ENCODE results near the gene SLC22A14. TPM values are rescaled to one million over a fixed set of nuclear protein-coding genes. Genes with fewer than 3 reads are reported as not detected.

Gene SLC22A14
- total RNA-seq, 4 donors from 2014 or later, result not detected

DNA sequence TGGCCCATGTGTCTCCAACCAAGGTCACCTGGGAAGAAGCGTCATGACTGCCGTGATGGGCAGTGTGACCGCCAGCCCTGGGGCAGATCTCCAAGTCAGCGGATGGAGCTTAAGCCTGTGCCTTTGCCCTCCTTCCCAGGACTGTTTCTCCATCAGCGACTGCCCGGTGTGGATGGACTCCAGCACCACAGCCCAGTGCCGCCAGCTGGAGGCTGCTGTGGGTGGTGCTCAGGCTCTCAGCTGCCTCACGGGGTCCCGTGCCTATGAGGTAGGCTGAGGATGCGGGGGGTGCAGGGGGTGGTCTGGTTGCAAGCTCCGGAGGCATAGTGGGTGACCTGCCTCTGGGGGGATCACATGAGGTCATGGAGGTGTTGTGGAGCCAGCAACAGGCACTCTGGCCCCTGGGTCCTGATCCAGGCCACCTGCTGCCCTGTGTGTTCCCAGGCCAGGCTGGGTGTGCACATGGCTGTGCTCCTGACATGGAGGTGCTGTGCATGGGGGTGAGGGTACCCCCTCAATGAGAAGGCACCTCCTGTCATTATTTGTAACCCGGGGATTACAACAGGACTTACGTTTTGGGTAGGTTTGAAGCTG is 83.5 kb downstream of the SLC22A14 start:
- TF ChIP-seq, protein P1, sequence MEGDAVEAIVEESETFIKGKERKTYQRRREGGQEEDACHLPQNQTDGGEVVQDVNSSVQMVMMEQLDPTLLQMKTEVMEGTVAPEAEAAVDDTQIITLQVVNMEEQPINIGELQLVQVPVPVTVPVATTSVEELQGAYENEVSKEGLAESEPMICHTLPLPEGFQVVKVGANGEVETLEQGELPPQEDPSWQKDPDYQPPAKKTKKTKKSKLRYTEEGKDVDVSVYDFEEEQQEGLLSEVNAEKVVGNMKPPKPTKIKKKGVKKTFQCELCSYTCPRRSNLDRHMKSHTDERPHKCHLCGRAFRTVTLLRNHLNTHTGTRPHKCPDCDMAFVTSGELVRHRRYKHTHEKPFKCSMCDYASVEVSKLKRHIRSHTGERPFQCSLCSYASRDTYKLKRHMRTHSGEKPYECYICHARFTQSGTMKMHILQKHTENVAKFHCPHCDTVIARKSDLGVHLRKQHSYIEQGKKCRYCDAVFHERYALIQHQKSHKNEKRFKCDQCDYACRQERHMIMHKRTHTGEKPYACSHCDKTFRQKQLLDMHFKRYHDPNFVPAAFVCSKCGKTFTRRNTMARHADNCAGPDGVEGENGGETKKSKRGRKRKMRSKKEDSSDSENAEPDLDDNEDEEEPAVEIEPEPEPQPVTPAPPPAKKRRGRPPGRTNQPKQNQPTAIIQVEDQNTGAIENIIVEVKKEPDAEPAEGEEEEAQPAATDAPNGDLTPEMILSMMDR (IDR thresholded peaks at IDR 0.05; ENCODE audit: low read depth), result no peak

DNA sequence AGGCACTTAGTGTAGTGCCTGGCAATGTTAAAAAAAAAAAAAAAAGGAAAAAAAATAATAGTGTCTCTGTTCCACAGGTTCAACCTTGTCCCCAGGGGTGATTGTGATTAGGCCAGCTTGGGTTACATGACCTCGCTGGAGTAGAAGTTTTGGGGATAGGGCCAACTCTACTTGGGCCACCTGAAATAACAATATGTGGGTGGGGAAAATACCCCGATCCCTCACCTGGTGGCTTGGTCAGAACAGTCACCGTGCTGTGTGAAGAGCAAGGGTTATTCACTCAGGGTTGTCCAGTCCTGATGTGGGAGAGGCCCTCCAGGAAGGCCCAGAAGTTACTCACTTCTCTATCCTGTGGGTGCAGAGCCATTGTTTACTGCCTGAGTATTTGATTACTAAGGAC is 84.0 kb downstream of the SLC22A14 start:
- TF ChIP-seq, protein P1 (IDR thresholded peaks at IDR 0.05; ENCODE audit: low read depth), result no peak

DNA sequence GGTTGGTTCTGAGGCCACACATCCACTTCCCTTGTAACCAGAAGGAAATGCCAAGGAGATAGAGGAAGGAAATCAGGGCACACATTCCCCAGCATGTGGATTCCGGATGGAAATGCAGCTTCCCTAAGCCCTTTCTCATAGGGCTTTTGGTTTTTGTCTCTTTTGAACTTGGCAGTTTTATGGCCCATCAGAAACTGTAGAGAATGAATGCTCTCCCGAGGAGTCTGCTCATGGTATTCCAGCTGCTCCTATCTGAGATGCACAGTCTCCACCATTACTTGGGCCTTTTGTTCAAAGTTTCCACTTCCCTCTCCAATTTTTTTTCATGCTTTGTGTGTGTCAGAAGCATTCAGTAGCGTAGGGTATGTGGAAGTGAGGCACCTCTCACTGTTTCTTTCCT is 85.7 kb downstream of the SLC22A14 start:
- TF ChIP-seq, protein P1 (IDR thresholded peaks at IDR 0.05; ENCODE audit: low read depth), result no peak

Small RNA genes within 50 kb of the gene (small RNA-seq; reads per million reads assigned to genes)
- gene RNU6-235P, result not detected

Other genes with a start within 250 kb of the SLC22A14 start
- 1 to 10 TPM in 3 of 4 donors, under 1 TPM in 1; 0.85 to 1.3 (median 1.2) TPM for gene DLEC1, start 243.1 kb upstream of the SLC22A14 start, total RNA-seq
- gene ACAA1, start 145.2 kb upstream of the SLC22A14 start, total RNA-seq, result 100 to 1,000 TPM in 1 of 4 donors, 10 to 100 TPM in 3; 42.4 to 121 (median 74.5) TPM
- gene MYD88, start 143.6 kb upstream of the SLC22A14 start, total RNA-seq, result 100 to 1,000 TPM in 1 of 4 donors, 10 to 100 TPM in 3; 32.6 to 109 (median 45.8) TPM
- gene OXSR1, start 116.8 kb upstream of the SLC22A14 start, total RNA-seq, result 10 to 100 TPM; 30.0 to 49.6 (median 33.0) TPM
- under 1 TPM in 1 of 4 donors, not detected in 3; 0.51 TPM for gene SLC22A13, start 16.5 kb upstream of the SLC22A14 start, total RNA-seq
- gene XYLB, start 64.5 kb downstream of the SLC22A14 start, total RNA-seq, result 1 to 10 TPM; 3.0 to 3.7 (median 3.3) TPM
- 10 to 100 TPM in 1 of 4 donors, 1 to 10 TPM in 3; 3.8 to 15.1 (median 5.7) TPM for gene ACVR2B, start 171.6 kb downstream of the SLC22A14 start, total RNA-seq
- gene EXOG, start 214.0 kb downstream of the SLC22A14 start, total RNA-seq, result 1 to 10 TPM; 5.9 to 8.5 (median 6.7) TPM

Data from subcutaneous adipose tissue (tissue), 4 donors.